Glutamatergic neuron (in vitro differentiated cells): ENCODE results near the gene MKLN1. TPM values are rescaled to one million over a fixed set of nuclear protein-coding genes. Genes with fewer than 3 reads are reported as not detected.

Experiments
- DNase-seq: peaks from one replicate; pipeline ENCODE4 v3.0.0; 2022
- H3K27ac Mint-ChIP-seq: one replicate; pipeline ENCODE4 v1.8.0; 2020; ENCODE audit warnings: mild to moderate bottlenecking, mixed read lengths, inconsistent platforms; ENCODE audit not compliant: unreplicated experiment
- H3K27me3 Mint-ChIP-seq: one replicate; pipeline ENCODE4 v1.8.0; 2020; ENCODE audit warnings: mild to moderate bottlenecking, moderate library complexity, mixed read lengths, inconsistent platforms; ENCODE audit not compliant: unreplicated experiment
- H3K36me3 Mint-ChIP-seq: one replicate; pipeline ENCODE4 v1.8.0; 2020; ENCODE audit warnings: mild to moderate bottlenecking, mixed read lengths, inconsistent platforms; ENCODE audit not compliant: unreplicated experiment
- H3K4me1 Mint-ChIP-seq: one replicate; pipeline ENCODE4 v1.8.0; 2020; ENCODE audit warnings: mild to moderate bottlenecking, low read depth, mixed read lengths, inconsistent platforms; ENCODE audit not compliant: unreplicated experiment
- H3K4me3 Mint-ChIP-seq: one replicate; pipeline ENCODE4 v1.8.0; 2020; ENCODE audit warnings: mild to moderate bottlenecking, mixed read lengths, inconsistent platforms; ENCODE audit not compliant: unreplicated experiment
- H3K9me3 Mint-ChIP-seq: one replicate; pipeline ENCODE4 v1.8.0; 2020; ENCODE audit warnings: mild to moderate bottlenecking, moderate library complexity, mixed read lengths, inconsistent platforms; ENCODE audit not compliant: unreplicated experiment
- total RNA-seq: library from RNA; stranded (reverse); fragmentation: NEBNext Ultra II Directional; extraction: Animal tissue kit (Norgen Biotek cat#: 25700); gene quantifications from one replicate; pipeline ENCODE4 v1.2.1, GENCODE V29; 2021; ENCODE audit not compliant: unreplicated experiment
- TF ChIP-seq, protein P1 (sequence below): fragments of 200-600 bp; sonication (generic); IDR thresholded peaks from one replicate; pipeline ENCODE4 v1.5.0; 2021; ENCODE audit not compliant: partially characterized antibody, unreplicated experiment

The MKLN1 gene
- total RNA-seq, 1 donor from 2014 or later = 36.7 TPM

- peaks cover 3% of the 10 kb centered on the region for H3K4me1 Mint-ChIP-seq
- H3K27ac Mint-ChIP-seq = no peak overlapping the region
- TF ChIP-seq, protein P1, sequence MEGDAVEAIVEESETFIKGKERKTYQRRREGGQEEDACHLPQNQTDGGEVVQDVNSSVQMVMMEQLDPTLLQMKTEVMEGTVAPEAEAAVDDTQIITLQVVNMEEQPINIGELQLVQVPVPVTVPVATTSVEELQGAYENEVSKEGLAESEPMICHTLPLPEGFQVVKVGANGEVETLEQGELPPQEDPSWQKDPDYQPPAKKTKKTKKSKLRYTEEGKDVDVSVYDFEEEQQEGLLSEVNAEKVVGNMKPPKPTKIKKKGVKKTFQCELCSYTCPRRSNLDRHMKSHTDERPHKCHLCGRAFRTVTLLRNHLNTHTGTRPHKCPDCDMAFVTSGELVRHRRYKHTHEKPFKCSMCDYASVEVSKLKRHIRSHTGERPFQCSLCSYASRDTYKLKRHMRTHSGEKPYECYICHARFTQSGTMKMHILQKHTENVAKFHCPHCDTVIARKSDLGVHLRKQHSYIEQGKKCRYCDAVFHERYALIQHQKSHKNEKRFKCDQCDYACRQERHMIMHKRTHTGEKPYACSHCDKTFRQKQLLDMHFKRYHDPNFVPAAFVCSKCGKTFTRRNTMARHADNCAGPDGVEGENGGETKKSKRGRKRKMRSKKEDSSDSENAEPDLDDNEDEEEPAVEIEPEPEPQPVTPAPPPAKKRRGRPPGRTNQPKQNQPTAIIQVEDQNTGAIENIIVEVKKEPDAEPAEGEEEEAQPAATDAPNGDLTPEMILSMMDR = no peak
- H3K9me3 Mint-ChIP-seq = no peaks in the 10 kb centered on the region
- no peak overlapping the region for H3K4me3 Mint-ChIP-seq
- H3K36me3 Mint-ChIP-seq = no peaks in the 10 kb centered on the region
- H3K27me3 Mint-ChIP-seq = no peaks in the 10 kb centered on the region
- DNase-seq = no peak
Measured at GRCh38 chr7:131482800-131483199, 155.1 kb downstream of the MKLN1 start.

GRCh38 chr7:131483586-131483985 is 155.9 kb downstream of the MKLN1 start:
- Mint-ChIP-seq H3K36me3 (no peaks in the 10 kb centered on the region), H3K27ac (no peak overlapping the region), H3K27me3 (no peaks in the 10 kb centered on the region), H3K4me1 (peaks cover 3% of the 10 kb centered on the region), H3K9me3 (no peaks in the 10 kb centered on the region), H3K4me3 (no peak overlapping the region)
- TF ChIP-seq, protein P1 = no peak
- DNase-seq = no peak

GRCh38 chr7:131486346-131486745 is 158.7 kb downstream of the MKLN1 start:
- Mint-ChIP-seq H3K27ac (no peak overlapping the region), H3K9me3 (no peaks in the 10 kb centered on the region)

GRCh38 chr7:131487217-131487616 is 159.5 kb downstream of the MKLN1 start:
- Mint-ChIP-seq H3K4me1 (peaks cover 3% of the 10 kb centered on the region), H3K27me3 (no peaks in the 10 kb centered on the region), H3K27ac (no peak overlapping the region), H3K4me3 (no peak overlapping the region), H3K9me3 (no peaks in the 10 kb centered on the region), H3K36me3 (no peaks in the 10 kb centered on the region)
- no peak for DNase-seq
- TF ChIP-seq, protein P1 = no peak

More at GRCh38 chr7:131486346-131486745, 158.7 kb downstream of the MKLN1 start:
- H3K4me1 Mint-ChIP-seq = peaks cover 3% of the 10 kb centered on the region
- no peak overlapping the region for H3K4me3 Mint-ChIP-seq
- TF ChIP-seq, protein P1 = no peak
- H3K36me3 Mint-ChIP-seq = no peaks in the 10 kb centered on the region
- H3K27me3 Mint-ChIP-seq = no peaks in the 10 kb centered on the region
- no peak for DNase-seq

DNA sequence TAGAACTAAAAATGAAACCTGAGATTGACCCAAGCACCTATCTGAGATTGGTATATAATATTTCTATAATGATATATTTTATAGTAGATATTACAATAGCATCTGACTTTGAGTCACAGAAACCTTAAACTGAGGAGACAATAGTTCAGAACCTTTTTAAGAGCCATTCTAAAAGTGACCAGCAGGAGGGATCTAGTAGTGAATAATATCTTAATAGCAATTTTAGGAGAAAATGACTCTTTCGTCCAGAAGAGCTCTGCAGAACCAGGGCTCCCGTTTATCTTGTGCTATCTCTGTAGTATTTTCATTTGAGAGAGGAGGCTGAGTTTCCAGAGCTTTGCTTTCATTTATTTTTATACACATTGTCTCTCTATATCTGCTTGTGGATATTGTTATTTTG is 160.7 kb downstream of the MKLN1 start:
- DNase-seq = no peak
- Mint-ChIP-seq H3K4me3 (no peak overlapping the region), H3K9me3 (no peaks in the 10 kb centered on the region), H3K27ac (no peak overlapping the region), H3K4me1 (peaks cover 7% of the 10 kb centered on the region), H3K27me3 (no peaks in the 10 kb centered on the region), H3K36me3 (no peaks in the 10 kb centered on the region)
- TF ChIP-seq, protein P1 = peak; percentile 65
